Uterus (tissue), 4 donors: Measurements from ENCODE around the gene THAP2. TPM values are rescaled to one million over a fixed set of nuclear protein-coding genes. Genes with fewer than 3 reads are reported as not detected.
"Not testable (repeated sequence)": the region's sequence is repeated elsewhere in the genome, so short reads cannot be mapped to it uniquely, and the experiment has no call there.

Experiments used
- DNase-seq, 2 donors: peaks; one replicate each; pipeline ENCODE4 v3.0.0-alpha.2; 2019 to 2020
- H3K27ac ChIP-seq, 2 donors: fragments of 200-600 bp; sonication (generic); 1 replicate in 1 of 2; 2 replicates in 1 of 2; pipeline ENCODE4 v1.5.1; 2016 to 2018
- H3K27me3 ChIP-seq, 2 donors: fragments of 200-600 bp; sonication (generic); one replicate each; pipeline ENCODE4 v1.5.1; 2018 to 2019; ENCODE audit warnings: control low read depth in 1 of 2
- H3K36me3 ChIP-seq, 2 donors: fragments of 200-600 bp; sonication (generic); one replicate each; pipeline ENCODE4 v1.5.1; 2019; ENCODE audit warnings: control low read depth in 1 of 2
- H3K4me1 ChIP-seq, 2 donors: fragments of 200-600 bp; sonication (generic); one replicate each; pipeline ENCODE4 v1.5.1; 2018 to 2019; ENCODE audit warnings: control low read depth in 1 of 2
- H3K4me3 ChIP-seq, 2 donors: fragments of 200-600 bp; sonication (generic); 1 replicate in 1 of 2; 2 replicates in 1 of 2; pipeline ENCODE4 v1.5.1; 2018 to 2019; ENCODE audit warnings: mild to moderate bottlenecking in 1 of 2
- H3K9me3 ChIP-seq, 2 donors: fragments of 200-600 bp; sonication (generic); one replicate each; pipeline ENCODE4 v1.5.1; 2019; ENCODE audit warnings: control low read depth in 1 of 2
- CTCF ChIP-seq, 4 experiments: fragments of 200-600 bp in 2 of 4; fragments of 450-650 bp in 2 of 4; sonication (generic) in 2 of 4; IDR thresholded peaks; one replicate each; pipeline ENCODE4 v1.5.1; 2016 to 2019; ENCODE audit warnings: antibody characterized with exemption in 4 of 4, mild to moderate bottlenecking in 2 of 4, moderate library complexity in 1 of 4
- POLR2A ChIP-seq, 2 donors: fragments of 450-650 bp; IDR thresholded peaks; one replicate each; pipeline ENCODE4 v1.6.1; 2016; ENCODE audit warnings: antibody characterized with exemption in 2 of 2, mild to moderate bottlenecking in 1 of 2, moderate library complexity in 1 of 2
- intact Hi-C: fragments of 100-400 bp; cut with DNase I; formaldehyde crosslinking; loops from one replicate; pipeline ENCODE4 v1.15.1; 2023; ENCODE audit warnings: low total_unique reads
- total RNA-seq, 4 donors: library from RNA; depleted of rRNA in 3 of 4; stranded (reverse); fragments of >200 nt in 3 of 4; gene quantifications; one replicate each; pipeline versions ENCODE4 v1.1.0 to v1.2.4, GENCODE V29; 2014 to 2023
- donor health status: DM: yes; HTN: yes; CAD: no.

The THAP2 gene
- total RNA-seq, 4 donors from 2014 or later, result 0.88 to 12.8 (median 5.4) TPM

GRCh38 chr12:71694099-71694820 is 30.2 kb downstream of the THAP2 start:
- Histone ChIP-seq H3K4me3 (no peak overlapping the region), H3K27ac (no peak overlapping the region), H3K27me3 (no peaks in the 10 kb centered on the region), H3K9me3 (no peaks in the 10 kb centered on the region), H3K36me3 (no peaks in the 10 kb centered on the region), H3K4me1 (no peaks in the 10 kb centered on the region)
- intact Hi-C loops, result no loop called here
- no peak for TF ChIP-seq CTCF (IDR thresholded peaks at IDR 0.05)
- TF ChIP-seq POLR2A (IDR thresholded peaks at IDR 0.05), result no peak
- DNase-seq, result no peak

GRCh38 chr12:71695782-71696181 is 31.7 kb downstream of the THAP2 start:
- TF ChIP-seq CTCF (IDR thresholded peaks at IDR 0.05) (no peak), POLR2A (IDR thresholded peaks at IDR 0.05) (no peak)

GRCh38 chr12:71702181-71702580 is 38.1 kb downstream of the THAP2 start:
- DNase-seq, H3K36me3 ChIP-seq, H3K27ac ChIP-seq, H3K4me3 ChIP-seq, H3K27me3 ChIP-seq, H3K9me3 ChIP-seq, H3K4me1 ChIP-seq, intact Hi-C loops: not testable (repeated sequence)

More at GRCh38 chr12:71695782-71696181, 31.7 kb downstream of the THAP2 start:
- Histone ChIP-seq H3K4me3 (no peak overlapping the region), H3K9me3 (no peaks in the 10 kb centered on the region), H3K4me1 (no peaks in the 10 kb centered on the region), H3K27ac (no peak overlapping the region), H3K27me3 (no peaks in the 10 kb centered on the region), H3K36me3 (no peaks in the 10 kb centered on the region)
- no peak for DNase-seq
- intact Hi-C loops, result no loop called here

GRCh38 chr12:71702590-71702989 is 38.5 kb downstream of the THAP2 start:
- no peaks in the 10 kb centered on the region for H3K36me3 ChIP-seq
- no peaks in the 10 kb centered on the region for H3K4me1 ChIP-seq
- H3K9me3 ChIP-seq, result no peaks in the 10 kb centered on the region
- H3K27me3 ChIP-seq, result no peaks in the 10 kb centered on the region
- TF ChIP-seq POLR2A (IDR thresholded peaks at IDR 0.05), result no peak
- H3K27ac ChIP-seq, result no peak overlapping the region
- no peak overlapping the region for H3K4me3 ChIP-seq
- no peak for DNase-seq
- intact Hi-C loops, result no loop called here

- intact Hi-C loops, result no loop called here
These were observed 39.1 kb downstream of the THAP2 start for GRCh38 chr12:71703206-71703605.

More at GRCh38 chr12:71703206-71703605, 39.1 kb downstream of the THAP2 start:
- H3K9me3 ChIP-seq, result no peaks in the 10 kb centered on the region
- H3K36me3 ChIP-seq, result no peaks in the 10 kb centered on the region
- no peaks in the 10 kb centered on the region for H3K4me1 ChIP-seq
- no peak overlapping the region for H3K4me3 ChIP-seq
- no peak overlapping the region for H3K27ac ChIP-seq
- DNase-seq, result no peak
- TF ChIP-seq POLR2A (IDR thresholded peaks at IDR 0.05), result no peak
- no peak for TF ChIP-seq CTCF (IDR thresholded peaks at IDR 0.05)
- H3K27me3 ChIP-seq, result no peaks in the 10 kb centered on the region
